Fibroblast of lung (primary cell): ENCODE data around the gene PHF21A.

Source experiments
- CTCF ChIP-seq, 2 donors: IDR thresholded peaks in 1 of 2; conservative IDR thresholded peaks in 1 of 2; 1 replicate in 1 of 2; 2 replicates in 1 of 2; pipeline ENCODE4 v1.5.1; 2011 to 2012; ENCODE audit warnings: low read length in 2 of 2, control low read depth in 1 of 2, inconsistent platforms in 1 of 2, low read depth in 1 of 2, mild to moderate bottlenecking in 1 of 2
- EZH2 ChIP-seq: IDR thresholded peaks from 2 replicates; pipeline ENCODE4 v1.5.1; 2012; ENCODE audit warnings: low read length, control low read depth, mild to moderate bottlenecking; ENCODE audit errors: missing control alignments

- TF ChIP-seq CTCF (conservative IDR thresholded peaks at IDR 0.05 in 1 of 2, IDR thresholded peaks at IDR 0.05 in 1 of 2; ENCODE audit: low read depth in 1 of 2, low read length in 2 of 2) (no peak), EZH2 (no peak)
Measured at GRCh38 chr11:45917623-45918330, 203.5 kb downstream of the PHF21A start, which contains the start of gene PEX16.
